BLaER1 (cell line): ENCODE measurements around the gene LY6G6F.

Source experiments
- H3K27ac ChIP-seq: shearing (Covaris generic); formaldehyde crosslinking; 2 replicates; pipeline ENCODE4 v1.8.1; 2022
- H3K27me3 ChIP-seq: shearing (Covaris generic); formaldehyde crosslinking; 2 replicates; pipeline ENCODE4 v1.8.1; 2022
- H3K36me3 ChIP-seq: shearing (Covaris generic); formaldehyde crosslinking; 2 replicates; pipeline ENCODE4 v1.8.1; 2022
- H3K4me1 ChIP-seq: shearing (Covaris generic); formaldehyde crosslinking; 2 replicates; pipeline ENCODE4 v1.8.1; 2022
- H3K4me2 ChIP-seq: shearing (Covaris generic); formaldehyde crosslinking; 2 replicates; pipeline ENCODE4 v1.8.1; 2022
- H3K4me3 ChIP-seq: shearing (Covaris generic); formaldehyde crosslinking; 2 replicates; pipeline ENCODE4 v1.8.1; 2022
- H3K9ac ChIP-seq: shearing (Covaris generic); formaldehyde crosslinking; 2 replicates; pipeline ENCODE4 v1.8.1; 2022
- H3K9me3 ChIP-seq: shearing (Covaris generic); formaldehyde crosslinking; 2 replicates; pipeline ENCODE4 v1.8.1; 2022
- H4K20me1 ChIP-seq: shearing (Covaris generic); formaldehyde crosslinking; 2 replicates; pipeline ENCODE4 v1.8.1; 2022
- Cebpa-rat ChIP-seq: shearing (Covaris generic); IDR thresholded peaks from 2 replicates; pipeline ENCODE4 v1.8.1; 2022

Gene LY6G6F, protein sequence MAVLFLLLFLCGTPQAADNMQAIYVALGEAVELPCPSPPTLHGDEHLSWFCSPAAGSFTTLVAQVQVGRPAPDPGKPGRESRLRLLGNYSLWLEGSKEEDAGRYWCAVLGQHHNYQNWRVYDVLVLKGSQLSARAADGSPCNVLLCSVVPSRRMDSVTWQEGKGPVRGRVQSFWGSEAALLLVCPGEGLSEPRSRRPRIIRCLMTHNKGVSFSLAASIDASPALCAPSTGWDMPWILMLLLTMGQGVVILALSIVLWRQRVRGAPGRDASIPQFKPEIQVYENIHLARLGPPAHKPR

DNA sequence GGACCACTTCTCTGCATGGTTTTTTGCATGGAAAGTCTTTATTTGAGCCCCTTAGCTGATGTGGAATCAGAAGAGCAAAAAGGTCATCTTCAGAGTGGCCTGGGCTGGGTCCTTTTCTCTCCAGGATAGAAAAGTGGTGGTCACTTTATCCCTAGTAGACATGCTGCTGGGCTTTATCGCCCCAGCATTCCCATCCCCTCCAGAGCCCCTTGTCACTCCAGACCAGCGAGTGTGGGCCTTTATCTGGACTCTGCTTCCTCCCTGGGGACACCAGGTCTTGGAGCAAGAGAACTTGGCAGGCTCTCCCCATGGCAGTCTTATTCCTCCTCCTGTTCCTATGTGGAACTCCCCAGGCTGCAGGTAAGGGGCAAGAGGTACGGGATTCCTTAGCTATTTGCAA is at the start of gene LY6G6F:
LY6G6F (plus strand) TSS at position 268 of the 400 bp plus-strand sequence; CDS start at position 309, 41 bp downstream.
- Histone ChIP-seq H3K4me2 (peak within 1 kb of the TSS; percentile 33), H3K4me1 (peaks cover 62% of the 10 kb centered on the region), H3K27ac (no peak within 1 kb of the TSS), H3K36me3 (0 out of 2 replicates have a peak, but pooled peaks cover under 1% of the 10 kb centered on the region), H4K20me1 (peaks cover 5% of the 10 kb centered on the region), H3K9ac (no peak within 1 kb of the TSS), H3K9me3 (no peaks in the 10 kb centered on the region), H3K4me3 (no peak within 1 kb of the TSS), H3K27me3 (no peaks in the 10 kb centered on the region)
- TF ChIP-seq Cebpa-rat = no peak

- H3K4me1 ChIP-seq = peaks cover 74% of the 10 kb centered on the region
Measured at GRCh38 chr6:31657406-31658157, 49.1 kb upstream of the LY6G6F start.

GRCh38 chr6:31658158-31658688 is 48.4 kb upstream of the LY6G6F start:
- Histone ChIP-seq H3K27ac (no peak overlapping the region), H3K9ac (peak overlapping the region; percentile 91)

More at GRCh38 chr6:31657406-31658157, 49.1 kb upstream of the LY6G6F start:
- H3K27me3 ChIP-seq = no peaks in the 10 kb centered on the region
- no peak for TF ChIP-seq Cebpa-rat
- H3K27ac ChIP-seq = no peak overlapping the region
- peaks cover 45% of the 10 kb centered on the region for H3K36me3 ChIP-seq
- no peaks in the 10 kb centered on the region for H3K9me3 ChIP-seq
- peak overlapping the region; percentile 100 for H3K4me2 ChIP-seq
- no peak overlapping the region; the same call in 1 of the 2 replicates for H3K9ac ChIP-seq
- peaks cover 15% of the 10 kb centered on the region; the same call in 1 of the 2 replicates for H4K20me1 ChIP-seq
- no peak overlapping the region for H3K4me3 ChIP-seq

GRCh38 chr6:31658983-31659648 is 47.5 kb upstream of the LY6G6F start:
- H3K4me2 ChIP-seq = peak overlapping the region; percentile 100
- H3K27ac ChIP-seq = peak overlapping the region; percentile 90
- H3K4me3 ChIP-seq = peak overlapping the region; percentile 79
- peaks cover 15% of the 10 kb centered on the region; the same call in 1 of the 2 replicates for H4K20me1 ChIP-seq
- H3K9me3 ChIP-seq = no peaks in the 10 kb centered on the region
- peaks cover 49% of the 10 kb centered on the region for H3K36me3 ChIP-seq
- H3K4me1 ChIP-seq = peaks cover 81% of the 10 kb centered on the region
- H3K27me3 ChIP-seq = no peaks in the 10 kb centered on the region
- no peak for TF ChIP-seq Cebpa-rat
- H3K9ac ChIP-seq = peak overlapping the region; percentile 91

More at GRCh38 chr6:31658158-31658688, 48.4 kb upstream of the LY6G6F start:
- H3K27me3 ChIP-seq = no peaks in the 10 kb centered on the region
- no peak for TF ChIP-seq Cebpa-rat
- H3K9me3 ChIP-seq = no peaks in the 10 kb centered on the region
- H3K4me1 ChIP-seq = peaks cover 78% of the 10 kb centered on the region
- no peak overlapping the region for H3K4me3 ChIP-seq
- H4K20me1 ChIP-seq = peaks cover 15% of the 10 kb centered on the region; the same call in 1 of the 2 replicates
- H3K4me2 ChIP-seq = peak overlapping the region; percentile 100
- H3K36me3 ChIP-seq = peaks cover 49% of the 10 kb centered on the region

- Histone ChIP-seq H3K36me3 (peaks cover 49% of the 10 kb centered on the region), H3K9ac (peak overlapping the region; percentile 91), H3K4me3 (peak overlapping the region; percentile 79), H3K9me3 (no peaks in the 10 kb centered on the region), H4K20me1 (peaks cover 15% of the 10 kb centered on the region; the same call in 1 of the 2 replicates), H3K27me3 (no peaks in the 10 kb centered on the region), H3K4me2 (peak overlapping the region; percentile 100), H3K4me1 (peaks cover 77% of the 10 kb centered on the region), H3K27ac (peak overlapping the region; percentile 90)
- no peak for TF ChIP-seq Cebpa-rat
Measured at GRCh38 chr6:31659649-31660380, 46.9 kb upstream of the LY6G6F start.

GRCh38 chr6:31660381-31661261 is 46.0 kb upstream of the LY6G6F start, which contains the start of gene C6orf47:
Gene C6orf47, minus strand, starts transcription at chr6:31660778. Its CDS starts 831 bp downstream, at chr6:31659947.
- Histone ChIP-seq H3K4me3 (peak within 1 kb of the TSS; percentile 79), H3K9me3 (no peaks in the 10 kb centered on the region), H3K4me2 (peak within 1 kb of the TSS; percentile 100), H3K27me3 (no peaks in the 10 kb centered on the region), H3K9ac (peak within 1 kb of the TSS; percentile 91), H3K4me1 (peaks cover 69% of the 10 kb centered on the region), H3K36me3 (peaks cover 41% of the 10 kb centered on the region), H3K27ac (peak within 1 kb of the TSS; percentile 90), H4K20me1 (peaks cover 15% of the 10 kb centered on the region; the same call in 1 of the 2 replicates)
- no peak for TF ChIP-seq Cebpa-rat

- Histone ChIP-seq H3K9ac (peak overlapping the region; percentile 91), H3K9me3 (no peaks in the 10 kb centered on the region), H3K4me3 (peak overlapping the region; percentile 79), H3K27ac (peak overlapping the region; percentile 90), H3K27me3 (no peaks in the 10 kb centered on the region), H3K4me2 (peak overlapping the region; percentile 100), H4K20me1 (peaks cover 15% of the 10 kb centered on the region; the same call in 1 of the 2 replicates), H3K4me1 (peaks cover 66% of the 10 kb centered on the region), H3K36me3 (peaks cover 33% of the 10 kb centered on the region)
- no peak for TF ChIP-seq Cebpa-rat
Measured at GRCh38 chr6:31661262-31662123, 45.2 kb upstream of the LY6G6F start.
